H9 (cell line): ENCODE results near the gene KCNIP4. TPM values are rescaled to one million over a fixed set of nuclear protein-coding genes. Genes with fewer than 3 reads are reported as not detected.

Experiments
- DNase-seq: peaks from one replicate; pipeline ENCODE4 v3.0.0-alpha.2; 2017
- H2AFZ ChIP-seq: one replicate; pipeline ENCODE4 v1.6.1; 2013; ENCODE audit warnings: mild to moderate bottlenecking, low read length, control low read depth, moderate library complexity
- H2AK5ac ChIP-seq: 2 replicates; pipeline ENCODE4 v1.6.1; 2013; ENCODE audit warnings: low read length, control low read depth, mixed read lengths; ENCODE audit not compliant: insufficient read length
- H2BK120ac ChIP-seq: one replicate; pipeline ENCODE4 v1.6.1; 2013; ENCODE audit warnings: low read depth, mild to moderate bottlenecking, low read length, control low read depth, inconsistent platforms; ENCODE audit not compliant: poor library complexity, severe bottlenecking
- H2BK12ac ChIP-seq: 2 replicates; pipeline ENCODE4 v1.6.1; 2013; ENCODE audit warnings: low read length, control low read depth, mixed read lengths, low read depth; ENCODE audit not compliant: insufficient read length
- H2BK15ac ChIP-seq: 2 replicates; pipeline ENCODE4 v1.6.1; 2013; ENCODE audit warnings: low read depth, low read length, control low read depth
- H2BK20ac ChIP-seq: one replicate; pipeline ENCODE4 v1.6.1; 2013; ENCODE audit warnings: low read depth, mild to moderate bottlenecking, low read length, control low read depth, inconsistent platforms; ENCODE audit not compliant: poor library complexity, severe bottlenecking
- H2BK5ac ChIP-seq: 2 replicates; pipeline ENCODE4 v1.6.1; 2013; ENCODE audit warnings: low read length, control low read depth, mixed read lengths; ENCODE audit not compliant: insufficient read length
- H3K14ac ChIP-seq: 2 replicates; pipeline ENCODE4 v1.6.1; 2013; ENCODE audit warnings: low read length, control low read depth; ENCODE audit not compliant: insufficient read depth
- H3K18ac ChIP-seq: 2 replicates; pipeline ENCODE4 v1.6.1; 2013; ENCODE audit warnings: low read depth, mild to moderate bottlenecking, mixed read lengths, low read length, control low read depth; ENCODE audit not compliant: insufficient read length
- H3K23ac ChIP-seq: 2 replicates; pipeline ENCODE4 v1.6.1; 2013; ENCODE audit warnings: low read length, control low read depth, mixed read lengths, low read depth; ENCODE audit not compliant: insufficient read length
- H3K23me2 ChIP-seq: 2 replicates; pipeline ENCODE4 v1.6.1; 2013; ENCODE audit warnings: low read depth, mild to moderate bottlenecking, mixed read lengths, low read length, control low read depth; ENCODE audit not compliant: insufficient read length, poor library complexity, severe bottlenecking
- H3K27ac ChIP-seq: 2 replicates; pipeline ENCODE4 v1.5.1; 2013; ENCODE audit warnings: low read length, control low read depth, mixed read lengths, low read depth; ENCODE audit not compliant: insufficient read length
- H3K27me3 ChIP-seq: 2 replicates; pipeline ENCODE4 v1.6.1; 2013; ENCODE audit warnings: low read length, control low read depth, inconsistent platforms; ENCODE audit not compliant: insufficient read depth
- H3K4ac ChIP-seq: 2 replicates; pipeline ENCODE4 v1.6.1; 2013; ENCODE audit warnings: low read depth, mild to moderate bottlenecking, control low read depth, inconsistent platforms, low read length, moderate library complexity
- H3K4me1 ChIP-seq: 2 replicates; pipeline ENCODE4 v1.6.1; 2013; ENCODE audit warnings: low read length, control low read depth, inconsistent platforms; ENCODE audit not compliant: insufficient read depth
- H3K4me2 ChIP-seq: 2 replicates; pipeline ENCODE4 v1.6.1; 2013; ENCODE audit warnings: low read length, control low read depth, mixed read lengths; ENCODE audit not compliant: insufficient read length, insufficient read depth
- H3K56ac ChIP-seq: 2 replicates; pipeline ENCODE4 v1.6.1; 2013; ENCODE audit warnings: low read depth, mild to moderate bottlenecking, mixed read lengths, low read length, control low read depth; ENCODE audit not compliant: insufficient read length
- H3K79me1 ChIP-seq: 2 replicates; pipeline ENCODE4 v1.6.1; 2013; ENCODE audit warnings: low read depth, mild to moderate bottlenecking, moderate library complexity, low read length, control low read depth, inconsistent platforms; ENCODE audit not compliant: insufficient read depth, poor library complexity, severe bottlenecking
- H3K79me2 ChIP-seq: 2 replicates; pipeline ENCODE4 v1.6.1; 2013; ENCODE audit warnings: low read length, control low read depth, inconsistent platforms; ENCODE audit not compliant: insufficient read depth
- H3K9ac ChIP-seq: 2 replicates; pipeline ENCODE4 v1.6.1; 2013; ENCODE audit warnings: low read length, control low read depth, mixed read lengths; ENCODE audit not compliant: insufficient read length; ENCODE audit errors: extremely low read depth
- H3K9me3 ChIP-seq: one replicate; pipeline ENCODE4 v1.6.1; 2013; ENCODE audit warnings: low read depth, low read length, inconsistent platforms; ENCODE audit not compliant: control insufficient read depth
- H3T11ph ChIP-seq: one replicate; pipeline ENCODE4 v1.6.1; 2013; ENCODE audit warnings: mild to moderate bottlenecking, low read length, control low read depth, inconsistent platforms
- H4K20me1 ChIP-seq: one replicate; pipeline ENCODE4 v1.6.1; 2013; ENCODE audit not compliant: control insufficient read depth, insufficient read length, insufficient read depth
- H4K5ac ChIP-seq: 2 replicates; pipeline ENCODE4 v1.6.1; 2013; ENCODE audit warnings: low read depth, mild to moderate bottlenecking, mixed read lengths, low read length, control low read depth; ENCODE audit not compliant: insufficient read length
- H4K8ac ChIP-seq: replicated peaks from 2 replicates; pipeline ENCODE4 v1.6.1; 2013; ENCODE audit warnings: low read length, control low read depth, mixed read lengths, low read depth; ENCODE audit not compliant: insufficient read length
- H4K91ac ChIP-seq: 2 replicates; pipeline ENCODE4 v1.6.1; 2013; ENCODE audit warnings: low read depth, mild to moderate bottlenecking, moderate library complexity, mixed read lengths, low read length, control low read depth; ENCODE audit not compliant: insufficient read length
- H3K27ac Mint-ChIP-seq, 3 experiments: 2 replicates in 2 of 3; 3 replicates in 1 of 3; pipeline ENCODE4 v1.8.0; 2020 to 2021; ENCODE audit warnings: mixed read lengths in 3 of 3, mild to moderate bottlenecking in 1 of 3, moderate library complexity in 1 of 3
- H3K27me3 Mint-ChIP-seq: 2 replicates; pipeline ENCODE4 v1.8.0; 2021; ENCODE audit warnings: low read depth, mild to moderate bottlenecking, moderate library complexity, mixed read lengths
- H3K36me3 Mint-ChIP-seq, 3 experiments: 2 replicates in 2 of 3; 3 replicates in 1 of 3; pipeline ENCODE4 v1.8.0; 2020 to 2021; ENCODE audit warnings: low read depth in 3 of 3, mixed read lengths in 3 of 3; ENCODE audit not compliant: insufficient read depth in 1 of 3
- H3K4me1 Mint-ChIP-seq, 2 experiments: 2 replicates each; pipeline ENCODE4 v1.8.0; 2020; ENCODE audit warnings: mixed read lengths in 2 of 2
- H3K4me3 Mint-ChIP-seq, 2 experiments: 2 replicates in 1 of 2; 3 replicates in 1 of 2; pipeline ENCODE4 v1.8.0; 2020 to 2021; ENCODE audit warnings: mild to moderate bottlenecking in 2 of 2, mixed read lengths in 2 of 2, moderate library complexity in 1 of 2
- H3K9me3 Mint-ChIP-seq, 2 experiments: 2 replicates in 1 of 2; 3 replicates in 1 of 2; pipeline ENCODE4 v1.8.0; 2020; ENCODE audit warnings: mild to moderate bottlenecking in 2 of 2, mixed read lengths in 2 of 2, moderate library complexity in 1 of 2
- CTCF ChIP-seq: fragments of 200-600 bp; sonication (generic); conservative IDR thresholded peaks from 3 replicates; pipeline ENCODE4 v1.8.0; 2021; ENCODE audit warnings: antibody characterized with exemption, mild to moderate bottlenecking
- WGBS: extraction: QIAGEN DNeasy Blood & Tissue Kit; methylation state at CpG from one replicate; pipeline ENCODE4 v1.1.7; 2013; ENCODE audit warnings: missing lambda C conversion rate, low lambda C conversion rate, mixed read lengths; ENCODE audit not compliant: insufficient read length; ENCODE audit errors: extremely low coverage; 5-methylcytosine and 5-hydroxymethylcytosine counted together
- total RNA-seq: library from RNA; stranded (reverse); gene quantifications from 2 replicates; pipeline ENCODE4 v1.2.1, GENCODE V29; 2021

Gene KCNIP4
- total RNA-seq, 1 experiment from 2014 or later = not detected

DNA sequence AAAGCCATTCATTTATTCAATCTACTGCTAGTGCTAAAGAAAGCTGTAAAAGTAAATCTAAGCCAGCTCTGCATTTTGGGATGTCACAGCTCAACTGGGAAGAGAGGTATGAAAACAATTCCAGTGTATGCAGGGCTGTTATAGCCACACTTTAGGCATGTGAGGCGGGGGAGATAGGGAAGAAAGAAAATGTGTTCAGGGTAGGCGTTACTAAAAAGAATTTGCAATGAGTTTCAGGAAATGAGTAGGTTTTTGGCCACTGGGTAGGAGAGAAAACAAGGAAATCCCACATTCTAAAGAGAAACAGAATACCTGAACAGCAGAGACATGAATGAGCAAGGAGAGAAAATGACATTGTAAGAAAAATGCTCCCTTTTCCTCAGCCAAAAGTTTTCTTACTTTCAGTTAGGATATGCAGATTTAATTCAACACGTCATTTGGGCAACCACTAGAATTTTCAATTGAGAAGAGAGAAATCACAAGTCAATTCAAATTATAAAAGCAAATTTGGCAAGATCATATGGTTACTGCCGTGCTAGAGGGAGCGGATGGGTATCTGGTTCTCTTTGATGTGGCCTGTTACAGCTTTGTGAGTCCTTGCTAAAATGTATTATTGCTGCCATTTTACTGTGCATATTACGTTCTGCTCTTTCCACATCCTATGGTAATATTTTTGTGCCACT, 226.3 kb downstream of the KCNIP4 start:
- Histone ChIP-seq H3K79me2 (no peaks in the 10 kb centered on the region), H2AK5ac (no peak overlapping the region), H3K23ac (no peak overlapping the region), H3T11ph (no peak overlapping the region), H3K18ac (no peak overlapping the region), H3K27me3 (no peaks in the 10 kb centered on the region), H2BK5ac (no peak overlapping the region), H2BK120ac (no peak overlapping the region), H2BK12ac (no peak overlapping the region), H3K14ac (no peak overlapping the region), H3K9me3 (no peaks in the 10 kb centered on the region), H3K56ac (no peak overlapping the region), H4K20me1 (no peaks in the 10 kb centered on the region), H3K79me1 (no peaks in the 10 kb centered on the region), H3K4me2 (no peak overlapping the region), H2AFZ (no peak overlapping the region), H2BK15ac (no peak overlapping the region), H2BK20ac (no peak overlapping the region), H3K9ac (no peak overlapping the region), H4K5ac (no peak overlapping the region), H4K8ac (no peak overlapping the region), H3K23me2 (no peaks in the 10 kb centered on the region), H4K91ac (no peak overlapping the region), H3K4me1 (no peaks in the 10 kb centered on the region), H3K27ac (no peak overlapping the region), H3K4ac (no peak overlapping the region)
- no peak for DNase-seq
- WGBS = no CpG with 5 or more reads among the region's 6 CpGs
- no peak overlapping the region for H3K4me3 Mint-ChIP-seq
- H3K4me1 Mint-ChIP-seq = 0 out of 4 replicates have a peak, but pooled peaks cover 0 to 3% of the 10 kb centered on the region in 2 experiments
- H3K9me3 Mint-ChIP-seq = no peaks in the 10 kb centered on the region
- no peak overlapping the region for H3K27ac Mint-ChIP-seq
- H3K36me3 Mint-ChIP-seq = no peaks in the 10 kb centered on the region
- no peak for TF ChIP-seq CTCF
- no peaks in the 10 kb centered on the region for H3K27me3 Mint-ChIP-seq
